GM12892 (cell line): Measurements from ENCODE around the gene MS4A6E.
"Not testable (repeated sequence)": the region's sequence is repeated elsewhere in the genome, so short reads cannot be mapped to it uniquely, and the experiment has no call there.

ENCODE experiments used
- DNase-seq: peaks from one replicate; pipeline ENCODE4 v3.0.0; 2011; ENCODE audit not compliant: insufficient read length
- FAIRE-seq: peaks from 2 replicates; lab custom pipeline; 2011; peaks lifted over from hg19 to GRCh38; lab: Jason Lieb, UNC
- POLR2A ChIP-seq: IDR thresholded peaks from 2 replicates; pipeline ENCODE4 v1.6.1; 2011; ENCODE audit warnings: low read depth, low read length, control low read depth
- POLR2AphosphoS5 ChIP-seq: IDR thresholded peaks from 2 replicates; pipeline ENCODE4 v1.6.1; 2011; ENCODE audit warnings: low read depth, low read length, control low read depth
- TAF1 ChIP-seq: IDR thresholded peaks from 2 replicates; pipeline ENCODE4 v1.6.1; 2011; ENCODE audit warnings: low read depth, mild to moderate bottlenecking, control low read depth, low read length, borderline replicate concordance

MS4A6E gene

GRCh38 chr11:60339356-60339755 is 12.3 kb downstream of the MS4A6E start:
- FAIRE-seq (no peak), DNase-seq (no peak)
- no peak for TF ChIP-seq POLR2A
- no peak for TF ChIP-seq TAF1
- no peak for TF ChIP-seq POLR2AphosphoS5

- FAIRE-seq: no peak
- TF ChIP-seq TAF1: no peak
- no peak for TF ChIP-seq POLR2AphosphoS5
- no peak for TF ChIP-seq POLR2A
- DNase-seq: no peak
These were observed 16.1 kb downstream of the MS4A6E start for GRCh38 chr11:60343094-60343704.

GRCh38 chr11:60344146-60344545 is 17.1 kb downstream of the MS4A6E start:
- DNase-seq (no peak), FAIRE-seq (no peak)
- no peak for TF ChIP-seq TAF1
- no peak for TF ChIP-seq POLR2AphosphoS5
- no peak for TF ChIP-seq POLR2A

- FAIRE-seq (peak; percentile 77), DNase-seq (no peak)
- TF ChIP-seq POLR2A: no peak
These were observed 18.4 kb downstream of the MS4A6E start for GRCh38 chr11:60345489-60345888.

- DNase-seq (no peak), FAIRE-seq (no peak)
- TF ChIP-seq TAF1 (no peak), POLR2A (no peak)
These were observed 20.2 kb downstream of the MS4A6E start for GRCh38 chr11:60347084-60347797.

- TF ChIP-seq POLR2AphosphoS5: no peak
- no peak for TF ChIP-seq POLR2A
- no peak for TF ChIP-seq TAF1
- no peak for FAIRE-seq
- no peak for DNase-seq
These were observed 21.1 kb downstream of the MS4A6E start for GRCh38 chr11:60348116-60348515.

- FAIRE-seq (peak; percentile 70), DNase-seq (no peak)
- TF ChIP-seq POLR2A: no peak
- TF ChIP-seq TAF1: no peak
- TF ChIP-seq POLR2AphosphoS5: no peak
These were observed 22.9 kb downstream of the MS4A6E start for GRCh38 chr11:60349990-60350389.

GRCh38 chr11:60357771-60358170 is 30.7 kb downstream of the MS4A6E start:
- TF ChIP-seq POLR2A (no peak), TAF1 (no peak), POLR2AphosphoS5 (no peak)
- peak; percentile 21 for FAIRE-seq
- DNase-seq: no peak

GRCh38 chr11:60360621-60361020 is 33.6 kb downstream of the MS4A6E start:
- DNase-seq: no peak
- no peak for FAIRE-seq

GRCh38 chr11:60362241-60362640 is 35.2 kb downstream of the MS4A6E start:
- no peak for DNase-seq
- TF ChIP-seq POLR2A (no peak), POLR2AphosphoS5 (no peak), TAF1 (no peak)
- FAIRE-seq: peak; percentile 62

More at GRCh38 chr11:60360621-60361020, 33.6 kb downstream of the MS4A6E start:
- TF ChIP-seq POLR2A: no peak
- no peak for TF ChIP-seq TAF1
- no peak for TF ChIP-seq POLR2AphosphoS5

- peak; percentile 99 for FAIRE-seq
- peak; percentile 27 for DNase-seq
- TF ChIP-seq POLR2A (no peak), TAF1 (no peak), POLR2AphosphoS5 (no peak)
These were observed 36.8 kb downstream of the MS4A6E start for GRCh38 chr11:60363542-60364470.

GRCh38 chr11:60366262-60366904 is 39.3 kb downstream of the MS4A6E start:
- FAIRE-seq, DNase-seq: not testable (repeated sequence)
